Spleen (tissue), 13 donors: ENCODE data around the gene SLC26A3. TPM values are rescaled to one million over a fixed set of nuclear protein-coding genes. Genes with fewer than 3 reads are reported as not detected.
"Not testable (repeated sequence)": the region's sequence is repeated elsewhere in the genome, so short reads cannot be mapped to it uniquely, and the experiment has no call there.

Experiments
- DNase-seq: peaks from one replicate; pipeline ENCODE4 v3.0.0-alpha.2; 2020
- H3K27ac ChIP-seq, 8 donors: fragments of 200-600 bp; sonication (generic) in 7 of 8; 1 replicate in 4 of 8; 2 replicates in 4 of 8; pipeline versions ENCODE4 v1.5.0 to v1.8.0; 2016 to 2021; ENCODE audit warnings: inconsistent platforms in 4 of 8, mild to moderate bottlenecking in 4 of 8, moderate library complexity in 1 of 8
- H3K27me3 ChIP-seq, 7 donors: fragments of 200-600 bp; sonication (generic) in 6 of 7; replicated peaks in 1 of 7; 1 replicate in 4 of 7; 2 replicates in 3 of 7; pipeline versions ENCODE4 v1.5.0 to v1.8.0; 2016 to 2021; ENCODE audit warnings: inconsistent platforms in 3 of 7, mild to moderate bottlenecking in 1 of 7
- H3K36me3 ChIP-seq, 6 donors: fragments of 200-600 bp; sonication (generic) in 5 of 6; 1 replicate in 4 of 6; 2 replicates in 2 of 6; pipeline versions ENCODE4 v1.5.0 to v1.8.0; 2016 to 2021; ENCODE audit warnings: inconsistent platforms in 2 of 6
- H3K4me1 ChIP-seq, 6 donors: fragments of 200-600 bp; sonication (generic) in 5 of 6; 1 replicate in 3 of 6; 2 replicates in 3 of 6; pipeline versions ENCODE4 v1.5.0 to v1.8.0; 2016 to 2021; ENCODE audit warnings: inconsistent platforms in 3 of 6
- H3K4me3 ChIP-seq, 8 donors: fragments of 200-600 bp; sonication (generic) in 7 of 8; 1 replicate in 4 of 8; 2 replicates in 4 of 8; pipeline versions ENCODE4 v1.5.0 to v1.8.0; 2016 to 2021; ENCODE audit warnings: inconsistent platforms in 4 of 8, mild to moderate bottlenecking in 4 of 8, moderate library complexity in 2 of 8
- H3K9me3 ChIP-seq, 8 donors: fragments of 200-600 bp; sonication (generic) in 7 of 8; 1 replicate in 4 of 8; 2 replicates in 4 of 8; pipeline versions ENCODE4 v1.5.0 to v1.8.0; 2016 to 2021; ENCODE audit warnings: inconsistent platforms in 4 of 8
- CTCF ChIP-seq, 11 experiments: fragments of 200-600 bp in 7 of 11; fragments of 450-650 bp in 4 of 11; sonication (generic) in 4 of 11; IDR thresholded peaks in 8 of 11; conservative IDR thresholded peaks in 3 of 11; 1 replicate in 7 of 11; 2 replicates in 4 of 11; pipeline versions ENCODE4 v1.4.0 to v1.8.0; 2016 to 2021; ENCODE audit warnings: antibody characterized with exemption in 11 of 11, inconsistent platforms in 4 of 11, mild to moderate bottlenecking in 1 of 11
- POLR2A ChIP-seq, 3 donors: fragments of 450-650 bp; IDR thresholded peaks; one replicate each; pipeline ENCODE4 v1.5.1; 2017; ENCODE audit warnings: antibody characterized with exemption in 3 of 3, mild to moderate bottlenecking in 1 of 3
- POLR2AphosphoS5 ChIP-seq, 3 donors: sonication (generic); formaldehyde crosslinking; IDR thresholded peaks; one replicate each; pipeline ENCODE4 v1.5.1; 2017; ENCODE audit warnings: antibody characterized with exemption in 3 of 3
- WGBS, 5 donors: extraction: QIAGEN DNeasy Blood & Tissue Kit in 3 of 5; methylation state at CpG; one replicate each; pipeline versions ENCODE4 v1.1.5 to v1.1.7; 2013 to 2018; 5-methylcytosine and 5-hydroxymethylcytosine counted together
- intact Hi-C: fragments of 100-400 bp; cut with DNase I; formaldehyde crosslinking; loops from one replicate; pipeline ENCODE4 v1.15.0; 2023; ENCODE audit warnings: low total_unique reads
- long read RNA-seq, 2 donors: transcript quantifications; one replicate each; lab custom pipeline, GENCODE V29; 2026
- polyA plus RNA-seq, 3 donors: library from polyadenylated mRNA; stranded (reverse); fragments of 200-250 nt; gene quantifications; one replicate each; pipeline ENCODE4 v1.2.1, GENCODE V29; 2013
- total RNA-seq, 7 donors: library from RNA; depleted of rRNA in 3 of 7; stranded (reverse); fragments of >200 nt in 3 of 7; fragmentation: NEBNext Ultra II Directional in 4 of 7; extraction: Animal tissue kit (Norgen Biotek cat#: 25700) in 4 of 7; gene quantifications; one replicate each; pipeline versions ENCODE4 v1.1.0 to v1.2.1, GENCODE V29; 2016 to 2021
- donor health status: healthy with polysubstance abuse.
- donor health status: DM: no; HTN: no; CAD: no; lungs with moderate emphysema.
- donor health status: DM: no; HTN: no; CAD: no.
- donor health status: Bipolar disorder and iron deficiency.
- donor health status: healthy.
- donor health status: DM: no; HTN: no; CAD: no.
- donor health status: DM: yes; HTN: yes; CAD: no.

The SLC26A3 gene
- total RNA-seq (under 1 TPM in 1 of 7 donors, not detected in 6; 0.37 TPM), polyA plus RNA-seq (under 1 TPM in 1 of 3 donors, not detected in 2; 0.13 TPM)
- long read RNA-seq, donor 1: 0 reads
- long read RNA-seq, donor 2: 0 reads

- H3K36me3 ChIP-seq: no peaks in the 10 kb centered on the region
- no peaks in the 10 kb centered on the region for H3K27me3 ChIP-seq
- H3K9me3 ChIP-seq: no peaks in the 10 kb centered on the region
- TF ChIP-seq POLR2AphosphoS5 (IDR thresholded peaks at IDR 0.05) (no peak), CTCF (IDR thresholded peaks at IDR 0.05 in 8 of 11, conservative IDR thresholded peaks at IDR 0.05 in 3 of 11) (no peak), POLR2A (IDR thresholded peaks at IDR 0.05) (no peak)
- intact Hi-C loops: no loop called here
- WGBS, 5 donors: 67 to 82% (median 70%) methylated on average over 2 of the region's 2 CpGs
- no peak within 1 kb of the TSS for H3K27ac ChIP-seq
- H3K4me3 ChIP-seq: no peak within 1 kb of the TSS
- H3K4me1 ChIP-seq: no peaks in the 10 kb centered on the region
- no peak for DNase-seq
Measured at GRCh38 chr7:107803009-107803610, at the start of gene SLC26A3. Gene SLC26A3 (minus strand): TSS chr7:107803223. CDS start chr7:107794509, 8,714 bp downstream.

GRCh38 chr7:107850643-107851042 is 47.6 kb upstream of the SLC26A3 start:
- DNase-seq: no peak
- intact Hi-C loops: no loop called here
- Histone ChIP-seq H3K27ac (no peak overlapping the region), H3K9me3 (no peaks in the 10 kb centered on the region), H3K4me1 (no peaks in the 10 kb centered on the region), H3K4me3 (no peak overlapping the region), H3K36me3 (no peaks in the 10 kb centered on the region), H3K27me3 (no peaks in the 10 kb centered on the region)
- 0 to 84% (median 58%) methylated on average over 1 of the region's 1 CpG for WGBS, 5 donors
- TF ChIP-seq POLR2AphosphoS5 (IDR thresholded peaks at IDR 0.05) (no peak), CTCF (IDR thresholded peaks at IDR 0.05 in 8 of 11, conservative IDR thresholded peaks at IDR 0.05 in 3 of 11) (no peak), POLR2A (IDR thresholded peaks at IDR 0.05) (no peak)

GRCh38 chr7:107850216-107850615 is 47.2 kb upstream of the SLC26A3 start:
- intact Hi-C loops: no loop called here
- no peaks in the 10 kb centered on the region for H3K36me3 ChIP-seq
- H3K4me3 ChIP-seq: no peak overlapping the region
- H3K27me3 ChIP-seq: no peaks in the 10 kb centered on the region
- 66 to 75% (median 69%) methylated on average over 4 of the region's 4 CpGs for WGBS, 5 donors
- H3K9me3 ChIP-seq: no peaks in the 10 kb centered on the region
- no peak overlapping the region for H3K27ac ChIP-seq
- TF ChIP-seq POLR2A (IDR thresholded peaks at IDR 0.05): no peak
- H3K4me1 ChIP-seq: no peaks in the 10 kb centered on the region
- DNase-seq: no peak

- H3K27me3 ChIP-seq, DNase-seq, H3K9me3 ChIP-seq, H3K4me1 ChIP-seq, H3K36me3 ChIP-seq, H3K27ac ChIP-seq, H3K4me3 ChIP-seq, intact Hi-C loops: not testable (repeated sequence)
- WGBS, 5 donors: 94 to 99% (median 97%) methylated on average over 9 to 28 of the region's 31 CpGs
Measured at GRCh38 chr7:107848211-107848610, 45.2 kb upstream of the SLC26A3 start.

- H3K27me3 ChIP-seq, intact Hi-C loops, H3K4me3 ChIP-seq, H3K9me3 ChIP-seq, H3K27ac ChIP-seq, DNase-seq, H3K36me3 ChIP-seq, H3K4me1 ChIP-seq: not testable (repeated sequence)
- WGBS, 5 donors: 93 to 98% (median 96%) methylated on average over 11 to 20 of the region's 20 CpGs; no CpG with 5 or more reads in 1 of the 5 donors
Measured at GRCh38 chr7:107847836-107848175, 44.8 kb upstream of the SLC26A3 start.
